HG02870 (cell line): ENCODE measurements around the gene ASCC1.
"Not testable (repeated sequence)": the region's sequence is repeated elsewhere in the genome, so short reads cannot be mapped to it uniquely, and the experiment has no call there.

Source experiments
- ATAC-seq: cut with Tn5 transposase; IDR thresholded peaks from one replicate; pipeline ENCODE4 v1.9.1; 2021; ENCODE audit warnings: mild to moderate bottlenecking, moderate library complexity; ENCODE audit not compliant: unreplicated experiment

Gene ASCC1

DNA sequence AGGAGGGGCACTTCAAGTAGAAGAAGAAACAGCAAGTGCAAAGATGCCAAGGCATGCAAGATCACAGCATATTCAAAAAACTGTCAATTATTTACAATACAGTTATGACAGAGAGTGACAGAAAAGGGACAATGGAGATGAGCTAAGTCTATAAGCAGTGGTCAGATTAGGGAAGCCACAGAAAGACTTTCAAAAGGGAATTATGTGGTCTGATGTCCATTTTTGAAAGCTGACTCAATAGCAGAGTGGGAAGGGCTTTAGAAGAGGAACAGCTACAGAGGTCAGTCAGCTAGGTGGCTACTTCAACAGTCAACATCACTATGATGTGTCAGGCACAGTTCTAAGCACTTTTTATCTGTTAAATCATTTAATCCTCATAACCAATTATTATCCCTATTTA, 82.6 kb downstream of the ASCC1 start:
- peak; percentile 80 for ATAC-seq

DNA sequence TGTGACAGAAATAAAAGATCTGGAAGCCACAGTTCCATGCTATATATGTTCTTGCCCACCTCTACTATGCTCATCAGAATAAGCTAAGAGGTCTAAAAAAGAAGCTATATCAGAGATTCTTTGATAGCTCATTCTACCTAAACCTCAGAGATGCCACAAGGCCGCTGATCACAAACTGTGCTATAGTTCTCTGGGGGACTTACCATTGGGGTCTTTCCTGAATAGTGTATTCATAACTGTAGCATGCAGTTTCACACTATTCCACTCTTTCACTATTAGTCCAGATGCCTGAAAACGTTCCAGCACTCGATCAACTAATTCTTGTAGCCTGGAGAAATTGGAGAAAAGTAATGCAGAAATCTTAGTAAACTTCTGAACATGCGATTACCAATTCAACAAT, 83.2 kb downstream of the ASCC1 start:
- no peak for ATAC-seq

GRCh38 chr10:72127571-72127970, 88.5 kb downstream of the ASCC1 start:
- no peak for ATAC-seq

DNA sequence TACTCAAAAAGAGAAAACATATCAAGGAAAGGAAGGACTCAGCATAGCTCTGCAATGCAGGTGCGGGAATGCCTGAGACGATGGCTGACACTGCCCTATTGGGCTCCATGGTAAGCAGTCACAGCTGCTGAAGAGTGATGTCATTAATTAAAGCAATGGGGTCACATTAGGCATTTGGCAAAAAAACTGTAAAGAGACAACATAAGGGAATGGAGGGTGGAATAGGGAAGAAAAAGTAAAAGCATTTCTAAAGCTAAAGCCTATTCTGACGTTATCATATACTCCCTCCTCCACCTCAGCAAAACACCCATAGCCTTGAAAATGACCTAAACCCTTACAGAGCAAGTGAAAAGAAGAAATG, 89.2 kb downstream of the ASCC1 start:
- ATAC-seq: no peak

GRCh38 chr10:72126184-72126871, 89.7 kb downstream of the ASCC1 start:
- ATAC-seq: no peak

DNA sequence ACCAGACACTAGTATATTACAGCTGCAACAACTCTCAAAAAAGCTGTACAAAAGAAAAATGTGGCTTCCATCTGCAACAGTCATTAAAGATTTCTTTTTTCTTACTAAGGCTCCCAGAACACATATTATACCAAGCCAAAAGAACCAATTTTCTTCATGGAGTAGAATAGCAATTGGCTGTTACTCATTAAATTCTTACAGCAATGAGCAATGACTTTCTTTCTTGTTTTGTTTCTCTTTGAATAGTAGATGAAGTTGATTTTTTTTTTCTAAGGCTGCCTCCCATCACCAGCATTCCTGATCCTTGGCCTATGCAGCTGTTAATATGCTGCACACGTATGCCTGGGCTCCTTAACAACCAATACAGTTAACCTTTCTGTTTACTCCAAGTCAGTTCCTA, 91.1 kb downstream of the ASCC1 start:
- no peak for ATAC-seq

GRCh38 chr10:72124381-72124780, 91.7 kb downstream of the ASCC1 start:
- no peak for ATAC-seq

DNA sequence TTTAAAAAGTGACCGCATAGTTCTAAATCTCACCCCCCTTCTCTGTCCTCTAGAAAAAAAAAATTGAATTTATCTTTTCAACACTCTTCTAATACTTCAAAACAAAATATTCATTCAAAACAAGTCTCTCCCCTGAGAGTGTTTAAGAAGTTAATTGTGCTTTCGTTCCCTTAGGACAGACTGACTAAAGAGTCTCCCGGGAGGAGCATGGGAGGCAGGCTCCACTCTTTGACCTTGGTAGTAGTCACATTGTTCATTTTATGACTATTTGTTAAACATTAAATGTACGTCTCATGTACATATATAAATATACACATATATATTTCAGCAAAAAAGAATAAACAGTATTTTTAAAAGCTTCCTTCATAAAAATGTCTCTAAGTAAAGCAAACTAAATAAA, 92.5 kb downstream of the ASCC1 start:
- ATAC-seq: no peak

DNA sequence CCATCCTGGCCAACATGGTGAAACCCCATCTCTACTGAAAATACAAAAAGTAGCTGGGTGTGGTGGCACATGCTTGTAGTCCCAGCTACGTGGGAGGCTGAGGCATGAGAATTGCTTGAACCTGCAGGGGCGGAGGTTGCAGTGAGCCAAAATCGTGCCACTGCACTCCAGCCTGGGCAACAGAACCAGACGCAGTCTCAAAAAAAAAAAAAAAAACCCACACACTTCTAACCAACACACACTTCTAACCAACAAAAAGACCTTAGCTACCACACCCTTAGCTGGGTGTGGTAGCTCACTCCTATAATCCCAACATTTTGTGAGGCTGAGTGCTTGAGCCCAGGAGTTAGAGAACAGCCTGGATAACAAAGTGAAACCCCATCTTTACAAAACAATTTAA, 93.9 kb downstream of the ASCC1 start:
- no peak for ATAC-seq

- no peak for ATAC-seq
Measured at GRCh38 chr10:72121389-72121788, 94.7 kb downstream of the ASCC1 start.

DNA sequence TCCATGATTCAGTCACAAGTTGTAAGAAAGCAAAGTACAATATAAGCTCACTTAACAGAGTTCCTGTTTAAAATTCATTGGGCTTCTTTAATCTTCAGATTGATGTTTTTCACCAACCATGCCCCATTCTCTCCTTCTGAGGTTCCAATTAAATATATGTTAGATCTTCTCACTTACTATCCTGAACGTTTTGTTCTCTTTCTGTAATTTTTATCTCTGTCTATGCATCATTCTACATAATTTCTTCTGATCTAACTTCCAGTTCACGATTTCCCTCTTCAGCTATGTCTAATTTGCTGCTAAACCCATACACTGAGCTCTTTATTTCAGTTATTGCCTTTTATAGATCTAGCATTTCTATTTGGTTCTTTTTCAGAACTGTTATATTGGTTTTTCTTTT, 99.7 kb downstream of the ASCC1 start:
- no peak for ATAC-seq

DNA sequence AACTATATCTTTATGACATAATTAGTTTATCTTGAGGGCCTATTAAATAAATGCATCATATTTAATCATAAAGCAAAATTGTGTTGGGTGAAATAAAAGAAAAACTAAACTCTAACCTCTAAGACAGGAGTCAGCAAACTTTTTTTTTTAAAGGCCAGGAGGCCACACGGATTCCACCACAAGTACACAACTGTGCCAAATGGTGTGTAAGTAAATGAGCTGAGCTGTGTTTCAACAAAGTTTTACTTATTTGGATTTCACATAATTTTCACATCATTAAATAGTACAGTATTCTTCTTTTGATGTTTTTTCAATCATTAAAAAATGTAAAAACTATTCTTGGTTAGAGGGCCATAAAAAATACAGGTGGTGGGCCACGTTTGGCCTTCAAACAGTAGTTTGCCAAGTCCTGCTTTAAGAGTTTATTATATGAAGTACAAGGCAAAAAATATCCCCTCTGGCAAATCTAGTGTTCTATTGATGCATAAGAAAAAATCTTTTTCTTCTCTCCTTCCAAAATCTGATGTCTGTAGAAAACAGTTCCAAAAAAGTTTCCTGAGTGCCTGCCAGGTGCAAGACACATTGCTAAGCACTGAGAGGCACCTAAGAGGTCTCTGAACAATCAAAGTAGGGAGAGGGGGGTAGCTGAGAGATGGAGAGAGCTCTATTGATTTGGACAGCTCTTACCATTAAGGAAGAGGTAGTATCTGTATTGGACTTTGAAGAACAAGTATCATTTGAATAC, 101.2 kb downstream of the ASCC1 start:
- no peak for ATAC-seq

DNA sequence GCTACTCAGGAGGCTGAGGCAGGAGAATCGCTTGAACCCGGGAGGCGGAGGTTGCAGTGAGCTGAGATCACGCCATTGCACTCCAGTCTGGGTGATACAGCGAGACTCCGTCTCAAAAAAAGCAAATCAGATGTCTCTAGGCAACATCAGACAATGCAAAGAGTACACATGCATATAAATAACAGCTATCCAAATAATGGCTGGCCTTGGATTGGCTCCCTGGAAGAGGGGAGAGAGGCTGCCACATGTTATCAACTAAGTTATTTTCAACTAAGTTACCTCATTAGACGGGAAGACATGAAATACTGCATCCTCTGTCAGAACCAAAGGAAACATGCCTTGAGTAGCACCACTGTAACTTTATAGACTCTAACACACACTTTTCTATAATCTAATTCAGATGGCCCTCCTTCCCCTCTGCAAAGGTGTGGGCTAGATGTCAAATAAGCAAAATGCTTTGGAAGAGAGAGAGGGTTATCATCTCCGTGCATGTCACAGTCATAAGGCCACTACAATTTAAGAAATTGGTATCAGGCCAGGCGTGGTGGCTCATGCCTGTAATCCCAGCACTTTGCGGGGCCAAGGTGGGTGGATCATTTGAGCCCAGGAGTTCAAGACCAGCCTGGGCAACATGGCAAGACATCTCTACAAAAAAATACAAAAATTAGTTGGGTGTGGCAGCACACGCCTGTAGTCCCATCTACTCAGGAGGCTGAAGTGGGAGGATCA, 105.2 kb downstream of the ASCC1 start:
- ATAC-seq: no peak

DNA sequence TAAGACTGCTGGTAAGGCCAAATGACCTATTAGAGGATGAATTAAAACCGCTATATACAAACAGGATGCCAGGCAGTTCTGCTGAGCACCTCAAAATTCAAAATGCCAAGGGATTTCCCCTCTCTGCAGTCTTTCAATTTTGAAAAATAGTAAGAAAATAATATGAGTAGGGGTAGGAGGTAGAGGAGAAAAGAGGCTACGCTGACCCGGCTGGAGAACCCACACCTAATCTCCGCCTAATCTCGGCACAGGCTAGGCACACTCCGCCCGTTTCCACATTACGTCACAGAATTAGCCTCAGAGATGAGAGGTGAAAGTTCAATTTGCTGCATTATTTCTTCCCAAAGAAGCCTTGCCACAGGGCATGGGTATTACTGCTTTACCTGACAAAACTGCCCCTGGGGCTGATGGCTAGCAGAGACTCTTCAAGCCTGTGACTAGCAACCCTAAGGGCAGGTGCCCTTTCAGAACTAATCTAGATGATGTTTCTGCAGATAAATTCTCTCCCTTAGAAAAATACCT, 106.4 kb downstream of the ASCC1 start:
- ATAC-seq: no peak

- no peak for ATAC-seq
Measured at GRCh38 chr10:72108830-72109635, 107.0 kb downstream of the ASCC1 start.

DNA sequence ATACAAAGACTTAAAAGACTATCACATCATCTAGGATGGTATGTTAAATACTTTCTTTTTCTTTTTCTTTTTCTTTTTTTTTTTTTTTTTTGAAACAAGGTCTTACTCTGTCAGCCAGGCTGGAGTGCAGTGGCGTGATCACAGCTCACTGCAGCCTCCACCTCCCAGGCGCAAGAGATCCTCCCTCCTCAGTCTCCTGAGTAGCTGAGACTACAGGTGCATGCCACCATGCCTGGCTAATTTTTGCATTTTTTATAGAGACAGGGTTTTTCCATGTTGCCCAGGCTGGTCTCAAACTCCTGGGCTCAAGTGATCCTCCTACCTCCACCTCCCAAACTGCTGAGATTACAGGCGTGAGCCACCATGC, 108.1 kb downstream of the ASCC1 start:
- ATAC-seq: not testable (repeated sequence)

GRCh38 chr10:72107325-72108003, 108.6 kb downstream of the ASCC1 start:
- no peak for ATAC-seq

- no peak for ATAC-seq
Measured at GRCh38 chr10:72106896-72107295, 109.2 kb downstream of the ASCC1 start.

DNA sequence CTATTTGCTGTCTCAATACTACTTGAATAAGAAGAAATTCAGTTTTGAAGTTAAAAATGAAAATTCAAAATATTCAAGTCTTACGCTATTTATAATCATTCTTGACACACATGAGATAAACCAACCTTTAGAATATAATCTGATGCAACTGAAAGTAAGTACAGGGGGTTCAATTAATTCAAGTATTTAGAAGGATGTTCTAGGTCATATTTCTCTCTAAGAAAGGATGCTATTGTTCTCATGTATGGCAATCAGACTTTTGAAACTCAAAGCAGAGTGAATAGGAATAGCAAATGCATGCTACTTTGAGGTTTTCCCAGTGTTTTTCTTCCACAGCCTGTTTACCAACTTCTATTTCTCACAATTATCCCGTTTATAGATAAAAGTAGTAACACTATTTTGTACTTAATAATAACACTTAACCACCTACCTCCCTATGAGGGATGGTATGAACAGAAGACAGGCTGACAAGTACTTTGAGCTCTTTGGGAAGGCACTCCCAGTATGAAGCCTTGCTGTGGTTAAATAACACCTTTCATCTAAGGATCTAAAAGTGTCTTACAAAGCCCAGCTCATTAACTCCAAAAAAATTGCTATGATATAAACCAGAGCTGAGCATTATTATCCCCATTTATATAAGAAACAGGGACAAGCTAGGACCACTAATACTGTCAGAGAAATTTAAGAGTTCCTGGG, 109.8 kb downstream of the ASCC1 start:
- ATAC-seq: no peak

DNA sequence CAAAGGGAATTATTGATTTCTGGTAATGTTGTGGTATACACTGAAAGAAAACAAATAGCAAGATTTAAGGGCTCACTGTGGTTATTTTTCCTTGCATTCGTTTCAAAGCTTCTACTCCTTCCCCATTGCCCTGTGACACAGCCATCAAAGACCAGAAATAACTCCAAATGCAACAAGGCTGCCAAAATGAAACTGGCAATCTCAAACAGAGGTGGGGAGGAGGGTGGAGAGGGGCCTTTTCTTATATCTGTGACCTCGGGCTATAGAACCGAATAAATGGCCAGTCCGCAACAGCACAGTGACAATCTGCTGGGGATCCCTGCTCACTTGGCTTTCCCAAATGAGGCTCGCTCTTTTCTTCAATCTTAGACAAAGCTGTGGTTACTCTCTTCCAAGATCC, 110.4 kb downstream of the ASCC1 start:
- no peak for ATAC-seq
